HUDEP-2 (cell line): ENCODE data around the gene PPM1J.
"Not testable (repeated sequence)": the region's sequence is repeated elsewhere in the genome, so short reads cannot be mapped to it uniquely, and the experiment has no call there.

Experiments
- DNase-seq, 76 experiments: peaks; one replicate each; lab custom pipeline; 2025; ENCODE audit not compliant: unreplicated experiment in 76 of 76; lab: John Stamatoyannopoulos, UW

The PPM1J gene

DNA sequence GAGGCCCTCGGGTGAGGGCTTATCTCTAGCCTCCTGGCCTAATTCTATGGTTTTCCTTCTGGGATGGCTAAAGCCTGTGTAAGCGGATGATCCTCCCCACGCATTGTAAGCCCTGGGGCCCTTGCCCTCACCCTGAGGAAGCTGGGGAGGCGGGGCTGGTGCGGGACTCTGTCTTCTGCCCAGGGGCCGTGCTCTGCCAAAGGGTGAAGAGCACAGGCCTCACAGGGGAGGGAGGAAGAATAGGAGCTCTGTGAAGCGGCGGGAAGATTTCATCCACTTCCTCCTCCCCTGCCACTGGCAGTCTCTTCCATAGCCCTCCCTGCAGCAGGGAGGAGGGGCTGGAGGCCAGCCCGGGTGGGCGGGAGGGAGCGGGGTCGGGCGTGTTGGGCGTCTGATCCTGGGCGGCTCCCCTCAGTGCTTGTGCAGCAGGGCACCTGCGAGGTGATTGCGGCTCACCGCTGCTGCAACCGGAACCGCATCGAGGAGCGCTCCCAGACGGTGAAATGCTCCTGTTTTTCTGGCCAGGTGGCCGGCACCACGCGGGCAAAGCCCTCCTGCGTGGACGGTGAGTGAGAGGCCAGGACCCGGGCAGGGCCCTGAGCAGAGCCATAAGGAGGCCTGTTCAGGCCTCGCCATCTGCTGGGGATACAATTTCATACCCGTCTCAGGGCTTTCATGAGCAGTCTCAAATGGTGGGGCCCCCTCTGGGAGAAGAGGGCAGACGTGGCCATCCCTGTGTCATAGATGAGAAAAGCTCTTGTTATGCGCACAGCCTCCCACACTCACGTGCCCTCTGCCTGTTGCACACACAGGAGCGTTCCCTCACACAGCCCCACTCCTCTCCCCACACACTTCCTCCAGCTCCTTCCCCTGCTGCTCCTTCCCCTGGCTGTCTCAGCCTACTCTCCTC is 7.7 kb upstream of the PPM1J start:
- no peak for DNase-seq

DNA sequence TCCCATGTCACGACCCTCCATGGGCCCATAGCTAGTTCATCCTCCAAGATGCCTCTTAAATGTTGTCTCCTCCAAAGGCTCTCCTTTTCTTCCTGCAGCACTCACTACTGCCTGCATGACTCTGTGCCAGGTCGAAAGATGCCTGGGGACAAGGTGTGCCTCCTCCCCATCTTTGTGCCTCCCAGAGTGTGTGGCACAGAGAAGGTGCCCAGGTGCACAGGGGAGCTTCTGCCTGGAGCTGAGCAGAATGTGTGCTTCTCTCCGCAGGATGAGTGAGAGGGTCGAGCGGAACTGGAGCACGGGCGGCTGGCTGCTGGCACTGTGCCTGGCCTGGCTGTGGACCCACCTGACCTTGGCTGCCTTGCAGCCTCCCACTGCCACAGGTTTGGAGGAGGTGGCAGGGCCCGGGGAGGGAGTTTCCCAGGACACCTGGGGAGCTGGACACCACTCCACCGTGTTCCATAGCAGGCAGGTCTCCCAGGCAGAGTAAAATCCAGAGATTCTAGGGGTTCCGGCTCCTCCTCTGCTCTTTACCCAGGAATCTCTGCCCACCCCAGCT is 6.9 kb upstream of the PPM1J start:
- DNase-seq, result no peak

DNA sequence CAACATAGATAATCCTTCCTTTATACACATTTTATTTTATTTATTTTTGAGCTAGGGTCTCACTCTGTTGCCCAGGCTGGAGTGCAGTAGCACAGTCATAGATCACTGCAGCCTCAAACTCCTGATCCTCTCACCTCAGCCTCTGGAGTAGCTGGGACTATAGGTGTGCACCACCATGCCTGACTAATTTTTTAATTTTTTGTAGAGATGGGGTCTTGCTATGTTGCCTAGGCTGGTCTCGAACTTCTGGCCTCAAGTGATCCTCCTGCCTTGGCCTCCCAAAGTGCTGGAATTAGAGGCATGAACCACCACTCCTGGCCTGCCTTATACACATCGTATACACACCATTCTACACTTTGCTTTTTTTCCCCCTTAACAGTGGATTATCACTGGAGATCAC is 6.2 kb upstream of the PPM1J start:
- DNase-seq, result not testable (repeated sequence)

DNA sequence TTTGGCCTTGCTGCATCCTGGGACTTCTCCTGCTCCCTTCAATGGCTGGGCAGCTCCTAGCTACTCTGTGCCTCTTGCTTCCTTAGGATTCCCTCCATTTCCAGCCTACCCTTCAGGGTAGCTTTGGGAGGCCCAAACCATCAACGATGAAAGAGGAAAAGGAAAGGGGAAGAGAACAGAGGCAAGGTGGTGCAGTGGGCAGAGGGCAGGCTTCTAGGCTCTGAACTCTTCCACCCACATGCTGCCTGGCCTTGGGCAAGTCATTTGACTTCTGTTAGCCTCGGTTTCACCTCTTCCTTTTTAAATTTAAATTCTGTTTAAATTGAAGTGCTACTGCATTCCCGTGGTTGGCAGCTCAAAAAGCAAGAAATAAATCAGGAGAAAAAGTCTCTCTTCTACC is 5.7 kb upstream of the PPM1J start:
- DNase-seq, result no peak

DNA sequence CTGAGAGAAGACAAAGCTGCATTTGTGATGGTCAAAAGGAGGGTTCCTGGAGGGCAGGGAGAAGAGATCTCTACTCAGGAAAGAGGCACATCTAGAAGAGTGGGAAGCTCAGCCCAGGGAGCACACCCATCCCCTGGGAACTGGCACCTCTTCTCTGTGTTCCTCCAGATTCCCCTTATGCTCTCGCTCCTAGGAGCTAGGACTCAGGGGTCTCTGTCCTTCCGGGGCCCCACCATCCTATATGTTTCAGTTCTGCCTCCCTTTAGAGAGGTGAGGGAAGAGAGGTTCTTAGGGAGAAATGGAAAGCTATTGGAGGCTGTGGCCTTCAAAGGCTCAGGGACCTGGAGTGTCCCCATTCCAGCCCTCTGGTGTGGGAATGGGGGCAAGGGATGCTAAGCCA is 4.6 kb upstream of the PPM1J start:
- no peak for DNase-seq

DNA sequence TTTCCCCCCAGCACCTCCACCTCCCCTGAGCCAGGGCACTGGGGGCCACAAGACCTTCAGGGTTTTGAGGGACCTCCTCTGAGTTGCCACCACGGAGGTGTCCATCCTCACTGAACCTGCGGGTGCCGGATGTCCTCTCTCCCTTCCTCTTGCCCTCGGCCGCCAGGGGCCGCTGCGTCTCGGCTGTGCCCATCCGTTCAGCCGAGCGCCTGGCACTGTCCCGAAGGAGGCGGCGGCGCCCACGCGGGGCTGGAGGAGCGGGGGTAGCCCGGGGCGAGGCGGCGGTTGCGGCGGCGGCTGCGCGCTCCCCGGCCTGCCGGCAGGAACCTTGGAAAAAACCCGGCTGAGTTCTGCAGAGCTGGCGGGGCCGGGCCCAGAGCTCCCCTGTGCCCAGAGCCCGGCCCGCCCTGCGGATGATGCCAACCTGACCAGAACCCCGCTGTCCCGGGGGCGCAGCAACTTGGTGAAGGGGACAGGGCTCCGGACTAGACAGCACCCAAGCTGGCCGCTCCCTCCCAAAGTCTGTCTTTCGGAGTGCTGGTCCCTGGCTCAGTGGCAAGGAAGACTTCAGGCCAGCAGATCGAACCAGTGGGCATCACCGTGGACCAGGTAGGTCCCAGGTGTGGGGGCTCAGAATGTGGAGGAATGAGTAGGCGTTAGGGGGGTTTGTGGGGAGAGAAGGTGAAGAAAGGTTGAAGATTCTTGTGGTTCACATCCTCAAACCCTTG is 3.7 kb upstream of the PPM1J start:
- DNase-seq, result peak in 65 of 76 experiments; percentile 11 to 81 (median 56)

DNA sequence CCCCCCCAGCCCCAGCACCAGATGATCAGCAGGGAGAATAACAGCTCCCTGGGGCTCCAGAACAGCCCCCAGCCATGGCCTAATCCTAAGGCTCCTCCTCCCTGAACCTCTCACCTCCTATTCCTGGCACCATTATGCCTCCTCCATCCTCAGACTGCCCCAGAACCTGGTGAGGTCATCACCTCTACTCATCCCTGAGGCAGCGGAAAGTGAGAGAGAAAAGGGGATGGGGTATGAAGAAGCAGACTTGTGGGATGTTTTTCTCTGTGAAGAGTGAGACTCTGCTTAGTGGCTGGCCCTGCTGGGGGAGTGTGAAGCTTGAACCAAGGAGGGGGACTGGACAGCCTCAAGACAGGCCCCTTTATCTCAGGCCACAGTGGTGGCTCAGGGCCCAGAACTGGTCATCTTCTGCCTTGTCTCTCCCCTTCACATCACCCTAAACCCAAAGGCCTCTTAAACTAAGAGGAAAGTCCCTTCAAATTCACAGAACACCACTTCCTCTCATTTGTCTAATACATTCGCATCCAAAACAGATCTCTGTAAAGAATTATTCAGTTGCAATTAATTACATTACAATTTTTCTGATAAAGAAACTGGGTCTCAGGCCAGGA is 2.2 kb upstream of the PPM1J start:
- DNase-seq, result no peak

DNA sequence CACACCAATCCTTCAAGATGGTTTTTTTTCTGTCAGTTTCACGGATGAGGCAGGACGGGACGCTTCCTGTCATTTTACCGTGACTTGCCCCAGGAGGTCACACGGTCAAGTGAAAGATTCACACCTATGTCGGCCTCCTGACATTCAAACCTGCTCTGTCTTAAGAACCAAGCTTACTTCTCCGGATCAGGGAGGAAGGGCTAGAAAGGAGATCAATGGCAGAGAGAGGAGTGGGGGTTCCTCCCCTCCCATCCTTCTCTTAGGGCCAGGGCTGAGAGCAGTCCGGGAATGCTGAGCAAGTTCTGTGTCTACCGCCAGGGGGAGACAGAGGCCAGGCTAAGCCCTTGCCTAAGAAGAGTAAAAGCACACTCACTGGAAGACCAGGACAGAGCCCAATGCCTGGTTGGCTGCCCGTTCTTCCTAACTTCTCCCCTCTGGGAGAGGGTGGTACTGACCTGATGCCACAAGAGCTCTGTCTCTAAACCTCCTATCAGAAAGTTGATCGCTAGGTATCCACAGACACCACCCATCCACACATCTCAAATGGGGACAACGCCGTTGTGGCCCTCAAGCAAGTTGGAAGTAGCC is 1.1 kb upstream of the PPM1J start:
- peak in 71 of 76 experiments; percentile 4 to 84 (median 64) for DNase-seq

DNA sequence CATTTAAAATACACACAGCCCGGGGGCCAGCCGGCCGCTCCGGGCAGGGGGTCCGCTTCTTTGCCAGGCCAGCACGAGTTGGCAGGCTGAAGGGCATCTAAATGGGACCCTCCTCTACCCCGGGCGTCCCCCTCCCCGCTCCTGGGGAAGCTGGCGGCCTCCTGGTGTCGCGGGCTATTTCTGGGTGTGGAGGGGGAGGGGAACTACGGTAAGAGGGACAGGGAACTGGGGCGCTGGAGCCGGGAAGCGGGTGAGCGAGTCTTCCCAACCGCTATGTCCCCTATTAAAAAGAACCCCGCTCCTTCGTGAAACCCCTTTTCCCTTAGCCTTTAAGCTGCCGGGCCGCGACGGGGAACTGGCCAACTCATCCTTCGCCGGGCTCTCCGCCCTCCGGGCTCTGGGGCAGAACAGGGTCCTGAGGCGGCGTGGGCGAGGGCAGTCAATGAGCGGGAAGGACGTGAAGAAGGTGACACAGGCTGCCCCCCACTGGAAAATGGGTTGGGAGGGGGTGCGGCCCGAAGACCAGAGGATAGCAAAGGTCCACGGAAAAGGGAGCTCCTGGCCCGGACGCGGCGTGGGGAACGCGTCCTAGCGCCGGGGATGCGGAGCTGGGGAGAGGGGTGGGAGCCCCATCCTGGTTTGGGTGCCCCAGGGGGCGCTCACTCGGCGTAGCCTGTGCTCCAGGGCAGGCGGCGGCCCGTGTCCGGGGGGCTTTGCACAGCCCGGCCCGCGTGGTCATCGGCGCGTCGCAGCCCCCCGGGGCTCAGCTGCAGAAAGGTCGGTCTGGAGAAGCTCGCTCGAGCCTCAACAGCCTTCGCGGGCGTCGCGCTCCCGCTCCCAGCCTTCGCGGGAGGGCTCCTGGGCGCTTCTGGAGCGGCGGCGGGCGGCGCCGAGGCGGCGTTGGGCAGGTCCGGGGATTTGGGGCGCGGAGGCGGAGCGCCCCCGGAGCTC is 544 bp downstream of the PPM1J start:
- no peak for DNase-seq

DNA sequence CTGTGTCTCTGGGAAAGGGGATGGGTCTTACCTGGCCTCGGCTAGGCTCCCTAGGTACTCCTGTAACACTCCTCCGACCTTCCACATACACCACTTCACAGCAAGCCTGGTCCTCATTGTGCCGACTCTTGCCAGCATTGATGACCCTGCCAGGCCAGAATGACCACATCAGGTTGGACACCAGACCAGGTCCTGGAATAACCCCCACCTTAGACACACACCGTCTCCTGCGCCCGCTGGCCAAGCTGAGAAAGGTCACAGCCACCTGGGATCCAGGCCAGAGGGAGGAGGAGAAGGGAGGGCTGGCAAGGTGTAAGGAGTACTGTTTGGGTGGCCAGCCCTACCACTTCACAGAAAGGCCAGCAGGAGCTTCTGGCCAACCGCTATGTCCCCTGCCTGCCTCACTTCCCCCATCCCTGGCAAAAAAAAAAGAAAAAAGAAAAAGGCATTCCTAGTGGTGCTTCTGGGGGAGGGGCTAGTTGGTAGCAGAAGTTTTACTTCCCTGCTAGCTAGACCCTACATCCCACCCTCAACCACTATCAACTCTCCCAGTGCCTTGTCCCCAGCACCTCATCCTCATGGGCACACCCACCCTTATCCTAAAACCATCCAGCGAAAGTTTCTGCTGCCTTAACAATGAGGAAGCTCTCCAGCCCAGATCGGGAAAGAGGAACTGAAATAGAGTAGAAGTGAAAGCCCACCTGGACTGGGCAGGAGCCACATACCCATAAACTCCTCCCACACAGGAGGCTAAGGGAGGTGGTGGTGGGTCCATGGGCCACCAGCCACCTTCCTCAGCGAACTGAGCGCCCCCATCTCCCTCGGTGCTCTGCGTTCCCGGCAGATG is 1.4 kb downstream of the PPM1J start:
- DNase-seq, result no peak

DNA sequence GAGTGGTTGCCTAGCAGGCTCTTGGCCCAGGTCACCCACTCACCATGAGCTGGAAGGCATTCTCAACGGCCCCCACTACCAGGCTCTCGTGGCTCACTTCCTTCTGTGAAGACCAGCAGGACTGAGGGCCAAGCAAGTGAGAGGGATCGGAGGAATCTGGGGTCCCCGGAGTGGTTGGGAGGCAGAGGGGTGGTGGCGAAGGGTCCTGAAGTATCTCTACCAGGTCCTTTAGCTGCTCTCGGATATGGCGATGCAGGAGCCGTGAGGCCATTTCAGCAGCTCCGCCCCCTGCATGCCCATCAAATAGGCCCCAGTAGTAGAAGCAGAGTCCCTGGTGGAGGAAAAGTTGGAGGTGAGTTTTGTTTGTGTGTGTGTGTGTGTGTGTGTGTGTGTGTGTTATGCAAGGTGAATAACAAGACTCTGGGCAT is 2.4 kb downstream of the PPM1J start:
- no peak for DNase-seq

DNA sequence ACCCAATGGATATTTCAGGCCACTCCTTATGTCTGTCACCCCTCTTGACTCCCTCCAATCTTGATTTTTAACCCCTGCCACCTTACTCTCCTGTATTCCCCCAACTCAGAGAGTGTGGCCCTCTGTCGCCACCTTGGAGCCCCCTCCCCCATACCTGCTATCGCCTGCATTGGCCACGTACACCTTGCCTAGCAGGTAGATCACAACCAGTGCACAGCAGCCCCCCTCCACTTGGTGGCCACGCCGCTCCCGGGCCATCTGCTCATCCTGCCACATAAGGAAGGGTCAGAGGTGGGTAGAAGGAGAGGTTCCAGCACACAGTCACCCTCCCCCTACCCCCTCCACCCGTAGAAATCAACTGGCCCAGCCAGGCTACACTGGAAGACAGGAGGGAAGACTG is 2.9 kb downstream of the PPM1J start:
- DNase-seq, result no peak

DNA sequence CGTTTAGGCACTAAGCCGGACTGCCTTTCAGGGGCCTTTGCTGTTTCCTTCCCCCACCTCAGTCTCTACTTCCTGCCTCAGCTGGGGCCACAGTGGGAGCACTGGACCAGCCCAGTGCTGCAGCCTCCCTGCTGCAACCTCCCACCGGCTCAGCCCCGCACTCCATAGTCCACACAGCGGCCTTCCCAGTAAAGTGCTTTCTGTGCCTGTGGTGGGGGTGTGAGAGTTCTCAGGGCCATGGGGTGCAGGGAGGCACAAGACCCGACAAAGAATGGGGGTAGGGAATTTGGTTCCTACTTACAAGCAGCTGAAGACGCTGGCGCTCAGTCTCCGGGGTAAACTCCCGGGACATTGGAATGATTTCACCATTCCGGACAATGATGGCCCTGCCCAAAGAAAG is 3.5 kb downstream of the PPM1J start:
- no peak for DNase-seq

DNA sequence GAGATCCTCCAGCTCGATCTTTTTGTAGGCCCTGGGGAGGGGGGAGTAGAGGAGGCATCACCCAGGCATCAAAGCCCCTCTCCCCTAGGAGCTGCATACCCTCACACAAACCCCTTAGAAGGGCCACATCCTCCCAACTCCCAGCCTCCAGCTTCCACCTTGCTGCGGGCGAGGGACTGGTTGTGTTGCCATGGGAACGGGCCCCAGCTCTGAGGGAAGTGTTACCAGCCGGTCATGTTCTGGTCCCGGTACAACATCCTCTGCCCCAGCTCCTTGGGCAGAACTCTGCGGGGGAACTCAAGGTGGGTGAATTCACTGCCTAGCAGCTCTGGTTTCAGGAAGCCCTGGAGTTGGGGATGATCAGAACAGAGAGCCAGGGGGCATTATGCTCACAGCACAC is 4.1 kb downstream of the PPM1J start:
- no peak for DNase-seq

DNA sequence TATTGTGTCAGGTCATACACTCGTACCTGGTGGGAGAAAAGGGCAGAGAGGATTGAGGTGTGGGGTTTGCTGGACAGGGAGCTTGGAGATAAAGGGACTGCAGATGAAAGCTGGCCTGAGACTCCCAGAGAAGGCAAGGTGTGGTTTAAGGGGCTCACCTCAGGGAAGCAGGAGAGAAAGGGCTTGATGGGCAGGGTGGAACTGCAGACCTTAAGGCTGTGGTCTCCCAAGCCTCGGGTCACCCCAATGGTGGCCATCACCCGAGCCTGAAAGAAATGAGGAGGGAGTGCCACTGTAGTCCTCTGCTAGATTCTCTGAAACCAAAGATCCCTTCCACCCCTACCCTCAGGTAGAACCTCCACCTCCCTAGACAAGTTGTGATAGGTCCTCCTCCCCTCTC is 4.5 kb downstream of the PPM1J start:
- DNase-seq, result no peak

DNA sequence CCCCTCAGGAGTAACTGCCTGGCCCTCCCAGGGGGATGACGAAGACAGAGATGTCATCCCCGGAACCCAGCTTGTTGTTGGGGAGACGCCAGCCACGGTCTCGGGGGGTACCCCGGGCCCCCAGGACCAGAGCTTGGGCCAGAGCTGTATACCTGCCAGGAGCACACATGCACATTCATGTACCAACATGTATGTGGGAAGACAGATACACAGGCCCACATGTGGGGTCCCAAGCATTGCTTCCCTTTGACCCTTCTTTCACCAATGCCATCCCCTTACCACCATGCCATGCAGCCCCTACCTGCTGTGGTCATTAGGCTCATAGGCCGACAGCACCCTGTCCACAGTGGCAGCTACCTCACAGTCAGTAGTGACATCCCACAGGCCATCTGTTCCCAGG is 5.0 kb downstream of the PPM1J start:
- no peak for DNase-seq

DNA sequence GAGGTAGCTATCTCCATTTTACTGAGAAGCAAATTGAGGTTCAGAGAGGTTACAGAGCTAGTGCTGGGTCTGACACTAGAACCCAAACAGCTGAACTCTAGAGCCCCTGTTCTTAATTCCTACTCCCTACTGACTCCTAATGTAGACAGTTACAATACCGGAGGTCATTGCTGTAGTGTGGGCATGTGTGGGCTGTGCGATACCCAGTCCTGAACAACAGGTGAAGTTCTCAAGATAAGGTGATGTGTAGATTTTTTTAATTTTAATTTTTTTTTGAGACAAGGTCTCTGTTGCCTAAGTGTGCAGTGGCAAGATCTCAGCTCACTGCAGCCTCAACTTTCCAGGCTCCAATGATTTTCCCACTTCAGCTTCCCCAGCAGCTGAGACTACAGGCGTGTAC is 6.6 kb downstream of the PPM1J start:
- DNase-seq, result peak in 1 of 76 experiments; percentile 32

DNA sequence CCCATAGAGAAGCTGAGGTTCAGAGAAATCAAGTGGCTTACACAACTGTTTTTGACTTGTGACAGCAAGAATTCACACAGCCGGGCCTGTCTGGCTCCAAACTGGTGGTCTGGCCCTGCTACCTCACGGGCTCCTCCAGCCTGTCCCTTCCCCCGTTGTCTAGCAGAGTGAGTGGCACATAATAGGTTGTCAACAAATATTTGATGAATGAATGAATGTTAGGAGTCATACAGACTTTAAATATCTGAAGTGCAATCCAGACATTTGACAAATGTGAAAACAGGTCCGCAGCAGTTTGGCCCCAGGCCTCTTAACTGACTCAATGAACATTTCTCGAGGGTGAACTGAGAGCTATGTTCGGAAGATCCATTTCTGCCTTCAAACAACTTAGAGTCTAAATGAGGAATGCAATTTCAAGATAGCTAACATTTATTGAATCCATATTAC is 7.1 kb downstream of the PPM1J start:
- no peak for DNase-seq
